Right cardiac atrium (tissue), 5 donors: ENCODE results near the gene KCNAB3. TPM values are rescaled to one million over a fixed set of nuclear protein-coding genes. Genes with fewer than 3 reads are reported as not detected.

ENCODE experiments used
- ATAC-seq, 2 donors: fragments of 200-7000 bp; cut with Tn5 transposase; one replicate each; pipeline versions ENCODE4 v1.8.0 to v1.9.1; 2020; ENCODE audit warnings: moderate library complexity in 2 of 2, mild to moderate bottlenecking in 1 of 2
- DNase-seq, 3 donors: peaks; one replicate each; pipeline ENCODE4 v3.0.0-alpha.2; 2020
- H3K27ac ChIP-seq: one replicate; pipeline ENCODE4 v1.5.1; 2013; ENCODE audit warnings: mild to moderate bottlenecking, low read length, control low read depth, moderate library complexity
- H3K27me3 ChIP-seq: one replicate; pipeline ENCODE4 v1.6.1; 2013; ENCODE audit not compliant: control insufficient read depth, insufficient read depth
- H3K4me1 ChIP-seq: one replicate; pipeline ENCODE4 v1.6.1; 2013; ENCODE audit warnings: low read length; ENCODE audit not compliant: control insufficient read depth, insufficient read depth
- H3K4me3 ChIP-seq: one replicate; pipeline ENCODE4 v1.5.1; 2013; ENCODE audit warnings: low read length, control low read depth
- H3K9me3 ChIP-seq: one replicate; pipeline ENCODE4 v1.6.1; 2013; ENCODE audit warnings: low read length; ENCODE audit not compliant: control insufficient read depth
- WGBS: extraction: QIAGEN DNeasy Blood & Tissue Kit; methylation state at CpG from one replicate; pipeline ENCODE4 v1.1.7; 2013; 5-methylcytosine and 5-hydroxymethylcytosine counted together
- intact Hi-C, 4 donors: fragments of 100-400 bp; cut with DNase I; formaldehyde crosslinking; loops; one replicate each; pipeline versions ENCODE4 v1.11.0 to v1.14.0; 2022 to 2023
- long read RNA-seq, 4 donors: library from polyadenylated mRNA; unstranded; transcript quantifications; one replicate each; pipeline ENCODE4 v2.0.0, GENCODE V29; 2020 to 2021
- polyA plus RNA-seq: library from polyadenylated mRNA; stranded (reverse); fragments of 200-250 nt; gene quantifications from one replicate; pipeline ENCODE4 v1.2.3, GENCODE V29; 2013
- total RNA-seq, 4 donors: library from RNA; stranded (reverse); fragmentation: NEBNext Ultra II Directional; extraction: Animal tissue kit (Norgen Biotek cat#: 25700); gene quantifications; one replicate each; pipeline ENCODE4 v1.2.1, GENCODE V29; 2021
- donor health status: healthy with polysubstance abuse.
- donor health status: DM: no; HTN: yes; CAD: no.
- donor health status: DM: no; HTN: no; CAD: no.
- donor health status: DM: no; HTN: yes; CAD: no; lungs with severe emphysema.
- donor health status: DM: yes; HTN: yes; CAD: no.

Gene KCNAB3
- 1 to 10 TPM in 1 of 4 donors, under 1 TPM in 3; 0.60 to 1.2 (median 0.70) TPM for total RNA-seq
- polyA plus RNA-seq: 0.50 TPM
- long read RNA-seq, donor 1, partial matches to known transcripts: 0 of 1 reads
- long read RNA-seq, donor 1, other reads (novel, unspliced or antisense): 1 of 1 reads
- long read RNA-seq, donor 2: 0 reads
- long read RNA-seq, donor 3: 0 reads
- long read RNA-seq, donor 4: 0 reads

DNA sequence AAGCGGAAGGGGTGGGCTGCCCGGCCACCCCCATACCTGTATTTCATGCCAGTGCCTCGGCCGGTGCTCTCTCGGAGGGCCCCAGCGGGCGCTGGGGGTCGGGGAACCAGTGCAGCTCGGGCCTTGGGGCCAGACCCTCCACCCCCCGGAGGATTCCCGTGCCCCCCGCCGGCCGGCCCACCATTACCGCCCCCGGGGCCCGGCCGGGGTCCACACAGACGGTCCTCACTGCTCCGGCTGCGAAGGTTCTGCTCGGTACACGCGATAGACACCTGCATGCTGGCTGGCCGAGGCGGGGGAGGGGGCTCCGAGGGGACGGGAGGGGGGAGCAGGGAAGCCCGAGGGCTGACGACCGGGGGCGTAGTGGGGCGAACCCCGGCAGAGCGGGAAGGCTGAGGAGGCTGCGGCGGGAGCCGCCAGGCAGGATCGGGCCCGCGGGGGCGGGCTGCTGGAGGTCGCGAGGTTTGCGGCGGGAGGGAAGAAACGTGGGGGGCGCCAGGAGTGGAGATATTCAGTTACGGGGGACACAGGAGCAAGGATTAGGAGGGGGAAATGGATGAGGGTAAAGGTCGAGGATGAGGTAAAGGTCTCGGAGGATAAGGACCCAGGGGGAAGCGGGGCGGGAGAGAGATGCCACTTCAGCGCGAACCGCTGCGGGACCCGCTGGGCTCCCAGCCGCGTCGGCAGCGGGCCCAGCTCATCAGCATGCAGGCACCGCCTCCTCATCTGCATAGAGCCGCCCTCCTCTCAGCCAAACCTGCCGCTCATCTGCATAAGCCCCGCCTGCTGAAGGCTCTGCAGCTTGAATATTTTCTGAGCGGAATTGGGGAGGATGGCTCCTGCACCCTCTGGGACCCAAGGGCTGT lies at the start of gene KCNAB3:
KCNAB3 (minus strand) TSS at position 699 of the 866 bp plus-strand sequence; CDS start at position 278, 421 bp downstream.
- Histone ChIP-seq H3K4me3 (no peak within 1 kb of the TSS), H3K27me3 (no peaks in the 10 kb centered on the region), H3K9me3 (no peaks in the 10 kb centered on the region), H3K4me1 (peaks cover 2% of the 10 kb centered on the region), H3K27ac (no peak within 1 kb of the TSS)
- ATAC-seq (no peak), DNase-seq (peak; percentile 66 to 84 (median 82))
- 38% methylated on average over 67 of the region's 67 CpGs for WGBS
- intact Hi-C loops: no loop called here

DNA sequence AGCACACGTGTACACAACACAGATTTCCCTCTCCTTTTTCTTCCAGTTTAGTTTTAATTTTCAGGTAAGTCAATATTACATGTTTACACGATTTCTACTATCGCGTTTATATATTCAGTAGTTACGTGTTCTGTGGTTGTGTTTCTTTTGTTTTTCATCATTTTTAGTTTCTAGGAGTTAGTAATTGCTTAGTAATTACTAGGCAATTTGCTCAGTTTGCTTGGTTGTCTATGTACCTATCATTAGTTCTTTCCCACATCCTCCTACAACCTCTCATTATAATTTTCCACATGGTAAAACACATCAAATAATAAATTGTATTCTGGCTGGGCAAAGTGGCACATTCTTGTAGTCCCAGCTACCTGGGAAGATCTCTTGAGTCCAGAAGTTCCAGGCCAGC lies 48.1 kb upstream of the KCNAB3 start:
- Histone ChIP-seq H3K4me3 (no peak overlapping the region), H3K27ac (no peak overlapping the region), H3K27me3 (no peaks in the 10 kb centered on the region), H3K9me3 (no peaks in the 10 kb centered on the region), H3K4me1 (no peaks in the 10 kb centered on the region)
- ATAC-seq (no peak), DNase-seq (no peak)
- WGBS: 92% methylated on average over 5 of the region's 5 CpGs
- intact Hi-C loops: no loop called here

DNA sequence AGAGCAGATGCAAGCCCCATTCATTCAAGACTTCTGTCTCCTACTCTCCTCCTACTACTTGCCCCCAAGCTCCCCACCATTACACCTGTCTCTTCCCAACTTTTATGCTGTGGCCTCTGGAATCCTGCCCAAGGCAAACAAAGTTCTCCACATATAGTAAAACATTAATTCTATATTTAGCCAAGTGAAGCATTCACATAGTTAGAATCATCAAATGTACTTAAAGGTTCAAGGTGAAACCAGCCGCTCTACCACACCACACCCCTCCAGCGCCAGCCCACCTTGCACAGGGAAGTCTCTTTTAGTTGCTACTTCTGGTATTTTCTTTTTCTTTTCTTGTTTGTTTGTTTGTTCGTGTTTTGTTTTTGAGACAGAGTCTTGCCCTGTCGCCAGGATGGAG lies 47.4 kb upstream of the KCNAB3 start:
- DNase-seq: no peak
- intact Hi-C loops: no loop called here
- Histone ChIP-seq H3K9me3 (no peaks in the 10 kb centered on the region), H3K27me3 (no peaks in the 10 kb centered on the region), H3K27ac (no peak overlapping the region), H3K4me3 (no peak overlapping the region), H3K4me1 (no peaks in the 10 kb centered on the region)
- WGBS: 89% methylated on average over 4 of the region's 4 CpGs
- ATAC-seq: no peak

DNA sequence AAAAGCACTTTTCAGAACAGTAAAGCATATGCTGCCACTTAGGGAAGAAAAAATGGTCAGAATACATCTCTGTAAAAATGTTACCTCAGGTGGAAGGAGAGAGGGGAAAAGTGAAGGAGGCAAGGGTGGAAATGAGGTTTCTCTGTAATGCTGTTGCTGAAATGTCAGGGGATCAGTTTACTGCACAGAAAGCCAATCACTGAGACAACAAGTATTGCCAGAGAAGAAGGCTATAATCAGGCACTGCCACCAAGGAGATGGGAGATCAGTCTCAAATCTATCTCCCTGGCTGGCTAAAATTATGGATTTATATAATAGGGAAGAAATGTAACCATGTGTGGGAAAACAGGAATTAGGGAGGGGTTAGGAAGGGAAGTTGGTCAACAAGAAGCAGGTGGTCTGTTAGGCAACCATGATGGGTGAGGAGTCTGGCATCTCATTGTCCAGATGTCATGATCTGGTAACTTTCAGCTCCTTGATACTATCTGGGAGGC lies 45.0 kb upstream of the KCNAB3 start:
- no peak overlapping the region for H3K4me3 ChIP-seq
- intact Hi-C loops: no loop called here
- no peak overlapping the region for H3K27ac ChIP-seq
- no peak for ATAC-seq
- H3K4me1 ChIP-seq: no peaks in the 10 kb centered on the region
- DNase-seq: no peak
- no peaks in the 10 kb centered on the region for H3K9me3 ChIP-seq
- H3K27me3 ChIP-seq: no peaks in the 10 kb centered on the region

DNA sequence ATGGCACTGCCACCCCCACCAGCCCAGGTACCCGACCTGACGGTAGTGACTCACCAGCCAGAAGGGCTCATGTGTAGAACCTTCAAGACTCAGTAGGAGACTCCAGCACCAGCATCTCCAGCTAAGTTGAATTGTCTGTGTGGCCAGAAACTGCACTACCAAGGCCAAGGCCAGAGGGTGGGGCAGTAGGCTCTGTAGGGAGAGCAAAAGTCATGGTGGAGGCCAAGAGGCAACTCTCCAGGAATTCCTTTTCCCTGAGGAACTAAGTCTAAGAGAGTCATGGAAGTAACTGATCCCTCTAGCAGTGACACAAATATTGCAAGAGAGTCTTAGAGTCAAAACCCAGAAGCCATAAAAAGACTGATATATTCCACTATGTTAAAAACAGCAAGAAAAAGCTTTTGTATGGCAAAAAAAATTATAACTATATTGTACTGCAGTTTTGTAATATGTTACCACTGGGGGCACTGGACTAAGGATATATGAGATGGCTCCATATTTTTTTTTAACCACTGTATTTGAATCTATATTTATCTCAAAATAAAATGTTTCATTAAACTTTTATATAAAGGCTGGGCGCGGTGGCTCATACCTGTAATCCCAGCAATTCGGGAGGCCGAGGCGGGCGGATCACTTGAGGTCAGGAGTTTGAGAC lies 42.6 kb upstream of the KCNAB3 start:
- H3K27me3 ChIP-seq: no peaks in the 10 kb centered on the region
- WGBS: 93% methylated on average over 8 of the region's 8 CpGs
- DNase-seq: peak in 2 of 3 donors; percentile 38 to 56
- intact Hi-C loops: no loop called here
- H3K9me3 ChIP-seq: no peaks in the 10 kb centered on the region
- no peaks in the 10 kb centered on the region for H3K4me1 ChIP-seq
- ATAC-seq: peak; percentile 36 to 54
- H3K4me3 ChIP-seq: no peak overlapping the region
- no peak overlapping the region for H3K27ac ChIP-seq

DNA sequence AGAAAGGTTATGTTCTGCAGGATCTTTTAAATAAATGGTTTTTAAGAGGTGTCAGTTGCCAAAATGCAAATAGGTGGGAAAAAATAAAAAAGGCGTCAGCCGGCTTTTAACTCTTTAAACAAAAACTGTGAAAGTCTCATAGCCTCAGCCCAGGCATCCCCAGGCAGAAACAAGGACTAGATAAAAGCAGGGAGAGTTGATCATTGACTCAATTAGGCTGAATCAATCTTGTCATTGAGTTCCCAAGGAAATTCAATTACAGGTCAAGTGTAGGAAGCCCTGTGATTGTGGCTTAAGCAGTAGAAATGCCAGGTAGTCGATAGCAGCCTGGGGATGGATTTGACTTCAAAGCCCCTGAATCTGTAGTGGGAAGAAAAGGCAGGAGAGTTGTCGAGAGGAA lies 42.0 kb upstream of the KCNAB3 start:
- WGBS: 78% methylated on average over 4 of the region's 4 CpGs
- intact Hi-C loops: no loop called here

DNA sequence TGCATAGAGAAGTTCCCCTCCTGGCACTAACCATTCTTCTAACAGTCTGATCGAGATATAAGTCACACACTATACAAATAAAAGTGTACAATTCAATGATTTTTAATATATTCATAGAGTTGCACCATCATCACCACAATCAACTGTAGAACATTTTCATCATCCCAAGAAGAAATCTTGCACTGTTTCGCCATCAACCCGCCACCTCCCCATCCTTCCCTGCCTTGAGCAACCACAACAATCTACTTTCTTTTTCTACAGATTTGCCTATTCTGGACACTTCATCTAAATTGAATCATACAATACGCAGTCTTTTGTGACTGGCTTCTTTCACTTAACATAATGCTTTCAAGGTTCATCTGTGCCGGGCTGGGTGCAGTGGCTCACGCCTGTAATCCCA lies 39.8 kb upstream of the KCNAB3 start:
- Histone ChIP-seq H3K27ac (no peak overlapping the region), H3K4me1 (no peaks in the 10 kb centered on the region), H3K4me3 (no peak overlapping the region), H3K27me3 (no peaks in the 10 kb centered on the region), H3K9me3 (no peaks in the 10 kb centered on the region)
- intact Hi-C loops: loop anchor here in 1 of 4 donors (2.0 kb wide), 1 partner anchor 39 kb away; no protein-coding TSS in a partner anchor
- 86% methylated on average over 6 of the region's 6 CpGs for WGBS
- DNase-seq (no peak), ATAC-seq (no peak)

More for the DNA sequence above, 42.0 kb upstream of the KCNAB3 start:
- no peak for ATAC-seq
- no peak for DNase-seq
- Histone ChIP-seq H3K4me3 (no peak overlapping the region), H3K9me3 (no peaks in the 10 kb centered on the region), H3K4me1 (no peaks in the 10 kb centered on the region), H3K27me3 (no peaks in the 10 kb centered on the region), H3K27ac (no peak overlapping the region)

DNA sequence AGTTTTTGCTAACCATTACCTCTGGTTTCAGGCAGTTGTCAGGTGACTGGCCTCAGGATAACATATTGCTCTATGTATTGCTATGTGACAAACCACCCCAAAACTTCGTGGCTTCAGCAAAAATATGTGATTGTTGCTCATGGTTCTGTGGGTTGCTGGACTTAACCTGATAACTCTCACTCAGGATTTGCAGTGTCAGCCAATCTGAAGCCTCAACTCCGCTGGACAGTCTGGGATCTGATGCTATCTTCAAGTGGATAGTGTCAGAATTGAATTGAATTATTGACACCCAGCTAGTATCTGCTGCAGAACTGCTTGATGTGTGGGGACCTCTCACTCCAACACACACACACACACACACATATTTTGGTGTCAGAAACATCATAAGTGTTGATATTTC lies 38.1 kb upstream of the KCNAB3 start:
- no peak overlapping the region for H3K27ac ChIP-seq
- H3K4me1 ChIP-seq: no peaks in the 10 kb centered on the region
- no peak for DNase-seq
- no peaks in the 10 kb centered on the region for H3K27me3 ChIP-seq
- WGBS: 46% methylated on average over 2 of the region's 2 CpGs
- intact Hi-C loops: loop anchor here in 1 of 4 donors (2.0 kb wide), 1 partner anchor 41 kb away; no protein-coding TSS in a partner anchor
- no peak overlapping the region for H3K4me3 ChIP-seq
- no peaks in the 10 kb centered on the region for H3K9me3 ChIP-seq
- no peak for ATAC-seq

DNA sequence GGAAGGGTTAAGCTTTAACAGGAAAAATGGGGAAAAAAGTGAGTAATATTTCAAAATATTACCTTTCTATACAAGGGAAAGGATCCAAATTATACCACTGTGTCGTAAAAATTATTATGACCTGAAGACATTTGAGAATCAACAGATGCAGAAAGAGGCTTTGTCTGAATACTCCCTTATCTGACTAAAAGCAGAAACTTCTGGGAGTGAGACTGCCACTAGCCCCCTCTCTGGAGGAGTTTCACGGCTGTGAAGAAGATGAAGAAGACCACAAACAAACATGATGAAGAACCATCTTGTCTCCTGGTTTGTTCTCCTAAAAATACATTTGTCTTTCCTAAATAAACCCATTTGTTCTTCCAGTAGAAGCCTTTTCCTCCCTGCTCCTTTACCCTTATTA lies 31.8 kb upstream of the KCNAB3 start:
- 33% methylated on average over 2 of the region's 2 CpGs for WGBS
- ATAC-seq (no peak), DNase-seq (no peak)
- no peaks in the 10 kb centered on the region for H3K9me3 ChIP-seq
- H3K27ac ChIP-seq: no peak overlapping the region
- no peak overlapping the region for H3K4me3 ChIP-seq
- no peaks in the 10 kb centered on the region for H3K27me3 ChIP-seq
- intact Hi-C loops: no loop called here
- H3K4me1 ChIP-seq: no peaks in the 10 kb centered on the region

DNA sequence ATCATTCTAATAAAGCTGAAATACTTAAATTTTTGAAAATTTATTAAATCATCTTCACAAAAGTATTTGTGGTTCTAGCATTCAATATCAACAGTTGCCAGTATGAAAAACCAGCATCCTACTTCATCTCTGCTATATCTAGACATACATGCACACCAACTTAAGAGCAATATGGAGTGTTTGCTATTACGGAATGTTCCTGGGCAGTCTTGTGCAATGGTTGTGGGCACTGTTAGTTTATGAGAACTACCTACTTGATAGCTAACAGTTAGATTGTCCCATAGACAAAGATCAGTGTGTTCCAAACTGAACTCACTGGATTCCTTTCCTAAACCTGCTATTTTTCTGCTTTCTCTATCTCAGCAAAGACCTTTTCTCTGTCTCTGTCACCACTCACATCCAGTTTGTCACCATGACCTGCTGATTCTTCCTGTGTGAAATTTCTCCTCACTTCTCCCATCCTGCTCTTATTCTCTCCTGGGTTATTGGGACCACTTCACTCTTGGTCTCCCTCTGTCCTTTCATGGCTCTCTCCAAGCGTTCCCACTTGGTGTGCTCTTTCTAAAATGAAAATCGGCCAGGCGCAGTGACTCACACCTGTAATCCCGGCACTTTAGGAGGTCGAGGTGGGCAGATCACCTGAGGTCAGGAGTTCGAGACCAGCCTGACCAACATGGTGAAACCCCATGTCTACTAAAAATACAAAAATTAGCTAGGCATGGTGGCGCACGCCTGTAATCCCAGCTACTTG lies 30.0 kb upstream of the KCNAB3 start:
- no peak overlapping the region for H3K4me3 ChIP-seq
- H3K4me1 ChIP-seq: no peaks in the 10 kb centered on the region
- intact Hi-C loops: no loop called here
- H3K27ac ChIP-seq: no peak overlapping the region
- 91% methylated on average over 9 of the region's 9 CpGs for WGBS
- DNase-seq (no peak), ATAC-seq (no peak)
- no peaks in the 10 kb centered on the region for H3K27me3 ChIP-seq
- H3K9me3 ChIP-seq: no peaks in the 10 kb centered on the region
